Body of pancreas (tissue), 4 donors: Measurements from ENCODE around the gene ZBTB14. TPM values are rescaled to one million over a fixed set of nuclear protein-coding genes. Genes with fewer than 3 reads are reported as not detected.

Source experiments
- ATAC-seq: fragments of 150-250 bp; one replicate; pipeline ENCODE4 v1.9.1; 2016
- DNase-seq, 4 donors: peaks; one replicate each; pipeline ENCODE4 v3.0.0-alpha.2; 2019
- H3K27ac ChIP-seq, 4 donors: fragments of 200-600 bp; sonication (generic); 1 replicate in 3 of 4; 2 replicates in 1 of 4; pipeline versions ENCODE4 v1.5.1 to v1.6.1; 2016 to 2019; ENCODE audit warnings: mild to moderate bottlenecking in 1 of 4, mixed read lengths in 1 of 4, moderate library complexity in 1 of 4
- H3K27me3 ChIP-seq, 2 donors: fragments of 200-600 bp; sonication (generic); one replicate each; pipeline ENCODE4 v1.6.0; 2016; ENCODE audit warnings: mild to moderate bottlenecking in 1 of 2
- H3K36me3 ChIP-seq, 2 donors: fragments of 200-600 bp; sonication (generic); replicated peaks in 1 of 2; 2 replicates each; pipeline ENCODE4 v1.5.1; 2016; ENCODE audit warnings: low read depth in 2 of 2; ENCODE audit not compliant: insufficient read depth in 1 of 2
- H3K4me1 ChIP-seq: fragments of 200-600 bp; sonication (generic); one replicate; pipeline ENCODE4 v1.6.0; 2016
- H3K4me3 ChIP-seq, 2 donors: fragments of 200-600 bp; sonication (generic); 1 replicate in 1 of 2; 2 replicates in 1 of 2; pipeline ENCODE4 v1.5.1; 2016 to 2019
- H3K9me3 ChIP-seq, 3 donors: fragments of 200-600 bp; sonication (generic); 1 replicate in 2 of 3; 2 replicates in 1 of 3; pipeline ENCODE4 v1.5.1; 2016
- POLR2A ChIP-seq, 3 donors: fragments of 450-650 bp; IDR thresholded peaks; one replicate each; pipeline ENCODE4 v1.6.1; 2016; ENCODE audit warnings: antibody characterized with exemption in 3 of 3, mild to moderate bottlenecking in 2 of 3
- WGBS, 2 donors: methylation state at CpG; one replicate each; pipeline ENCODE4 v1.1.5; 2017; 5-methylcytosine and 5-hydroxymethylcytosine counted together
- intact Hi-C: fragments of 100-400 bp; cut with DNase I; formaldehyde crosslinking; loops from one replicate; pipeline ENCODE4 v1.15.1; 2023
- total RNA-seq, 2 donors: library from RNA; depleted of rRNA; stranded (reverse); fragments of >200 nt; gene quantifications; one replicate each; pipeline ENCODE4 v1.1.0, GENCODE V29; 2016
- TF ChIP-seq, protein P1 (sequence below), 7 experiments: fragments of 450-650 bp in 4 of 7; fragments of 200-600 bp in 3 of 7; sonication (generic) in 3 of 7; IDR thresholded peaks; one replicate each; pipeline ENCODE4 v1.5.1; 2016 to 2019; ENCODE audit warnings: antibody characterized with exemption in 7 of 7

Gene ZBTB14
- total RNA-seq, 2 donors from 2014 or later = 12.2 to 15.6 TPM

DNA sequence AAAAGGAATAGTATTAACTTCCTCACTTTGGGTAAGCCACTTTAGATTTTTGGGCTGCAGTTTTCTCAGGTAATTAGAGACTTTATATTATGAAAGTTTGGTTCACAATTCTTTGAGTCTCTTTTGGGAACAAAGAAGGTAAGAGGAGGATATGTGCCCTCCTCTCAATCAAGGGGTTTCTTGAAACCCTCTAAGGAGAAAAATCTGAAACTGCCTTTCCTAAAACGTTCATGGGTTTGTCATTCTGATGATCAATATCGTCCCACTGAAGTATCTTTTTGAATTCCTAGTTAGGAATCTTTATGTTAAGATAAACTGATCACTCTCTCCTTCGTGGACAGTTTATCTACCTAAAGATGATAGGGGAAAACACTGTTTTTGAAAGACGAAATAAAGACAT is 56.1 kb downstream of the ZBTB14 start:
- Histone ChIP-seq H3K27me3 (no peaks in the 10 kb centered on the region), H3K27ac (no peak overlapping the region), H3K9me3 (no peaks in the 10 kb centered on the region), H3K36me3 (peaks cover 3 to 6% of the 10 kb centered on the region in 2 donors), H3K4me1 (peaks cover 32% of the 10 kb centered on the region), H3K4me3 (no peak overlapping the region)
- TF ChIP-seq, protein P1, sequence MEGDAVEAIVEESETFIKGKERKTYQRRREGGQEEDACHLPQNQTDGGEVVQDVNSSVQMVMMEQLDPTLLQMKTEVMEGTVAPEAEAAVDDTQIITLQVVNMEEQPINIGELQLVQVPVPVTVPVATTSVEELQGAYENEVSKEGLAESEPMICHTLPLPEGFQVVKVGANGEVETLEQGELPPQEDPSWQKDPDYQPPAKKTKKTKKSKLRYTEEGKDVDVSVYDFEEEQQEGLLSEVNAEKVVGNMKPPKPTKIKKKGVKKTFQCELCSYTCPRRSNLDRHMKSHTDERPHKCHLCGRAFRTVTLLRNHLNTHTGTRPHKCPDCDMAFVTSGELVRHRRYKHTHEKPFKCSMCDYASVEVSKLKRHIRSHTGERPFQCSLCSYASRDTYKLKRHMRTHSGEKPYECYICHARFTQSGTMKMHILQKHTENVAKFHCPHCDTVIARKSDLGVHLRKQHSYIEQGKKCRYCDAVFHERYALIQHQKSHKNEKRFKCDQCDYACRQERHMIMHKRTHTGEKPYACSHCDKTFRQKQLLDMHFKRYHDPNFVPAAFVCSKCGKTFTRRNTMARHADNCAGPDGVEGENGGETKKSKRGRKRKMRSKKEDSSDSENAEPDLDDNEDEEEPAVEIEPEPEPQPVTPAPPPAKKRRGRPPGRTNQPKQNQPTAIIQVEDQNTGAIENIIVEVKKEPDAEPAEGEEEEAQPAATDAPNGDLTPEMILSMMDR (IDR thresholded peaks at IDR 0.05) = no peak
- no peak for TF ChIP-seq POLR2A (IDR thresholded peaks at IDR 0.05)
- intact Hi-C loops = no loop called here
- ATAC-seq (no peak), DNase-seq (no peak)
- 22 to 32% methylated on average over 4 of the region's 4 CpGs for WGBS, 2 donors

Other genes starting within 250 kb of the ZBTB14 start
- gene AKAIN1, start 98.5 kb downstream of the ZBTB14 start, total RNA-seq = 1 to 10 TPM in 1 of 2 donors, not detected in 1; 3.1 TPM
- gene EPB41L3, start 248.3 kb upstream of the ZBTB14 start, total RNA-seq = 10 to 100 TPM; 22.1 to 25.1 TPM